Naive B cell (primary cell): Measurements from ENCODE around the gene MED13. TPM values are rescaled to one million over a fixed set of nuclear protein-coding genes. Genes with fewer than 3 reads are reported as not detected.
A peak's percentile ranks its signal among the peaks of the same experiment; 100 is the strongest.
"Not testable (repeated sequence)": the region's sequence is repeated elsewhere in the genome, so short reads cannot be mapped to it uniquely, and the experiment has no call there.

ENCODE experiments used
- ATAC-seq, 2 donors: fragments of 150-1000 bp; cut with Tn5 transposase; 2 replicates each; pipeline ENCODE4 v1.10.0; 2021; ENCODE audit warnings: low read depth in 2 of 2, mild to moderate bottlenecking in 2 of 2, moderate library complexity in 2 of 2
- DNase-seq: peaks from one replicate; pipeline ENCODE4 v3.0.0; 2022
- H3K27ac Mint-ChIP-seq, 6 donors: one replicate each; pipeline ENCODE4 v1.8.0; 2020 to 2022; ENCODE audit warnings: mild to moderate bottlenecking in 6 of 6, mixed read lengths in 6 of 6, moderate library complexity in 5 of 6, inconsistent platforms in 2 of 6
- H3K27me3 Mint-ChIP-seq, 3 donors: one replicate each; pipeline ENCODE4 v1.8.0; 2021 to 2022; ENCODE audit warnings: mixed read lengths in 3 of 3, mild to moderate bottlenecking in 1 of 3
- H3K36me3 Mint-ChIP-seq, 2 donors: one replicate each; pipeline ENCODE4 v1.8.0; 2020 to 2022; ENCODE audit warnings: mixed read lengths in 2 of 2, inconsistent platforms in 1 of 2, mild to moderate bottlenecking in 1 of 2
- H3K4me1 Mint-ChIP-seq, 3 donors: one replicate each; pipeline ENCODE4 v1.8.0; 2020 to 2022; ENCODE audit warnings: mixed read lengths in 3 of 3, inconsistent platforms in 1 of 3, mild to moderate bottlenecking in 1 of 3, moderate library complexity in 1 of 3
- H3K4me3 Mint-ChIP-seq, 8 donors: one replicate each; pipeline ENCODE4 v1.8.0; 2020 to 2022; ENCODE audit warnings: mild to moderate bottlenecking in 8 of 8, mixed read lengths in 8 of 8, moderate library complexity in 8 of 8, inconsistent platforms in 2 of 8
- H3K9me3 Mint-ChIP-seq, 7 donors: one replicate each; pipeline ENCODE4 v1.8.0; 2020 to 2022; ENCODE audit warnings: mixed read lengths in 7 of 7, mild to moderate bottlenecking in 5 of 7, inconsistent platforms in 2 of 7, moderate library complexity in 1 of 7
- polyA plus RNA-seq, 6 donors: library from polyadenylated mRNA; unstranded; fragments of 300-500 nt; fragmentation: Illumina TruSeq; gene quantifications; one replicate each; pipeline ENCODE4 v1.2.3, GENCODE V29; 2021; ENCODE audit warnings: low read depth in 6 of 6

MED13 gene
- polyA plus RNA-seq, 6 donors from 2014 or later: 0.60 to 8.6 (median 4.9) TPM

GRCh38 chr17:62084585-62084984, 19.5 kb upstream of the MED13 start:
- ATAC-seq: no peak
- Mint-ChIP-seq H3K9me3 (no peaks in the 10 kb centered on the region), H3K4me3 (no peak overlapping the region), H3K27ac (no peak overlapping the region), H3K4me1 (peaks cover 0 to 4% (median 2%) of the 10 kb centered on the region in 3 donors), H3K27me3 (peaks cover 0 to 12% (median 8%) of the 10 kb centered on the region in 3 donors), H3K36me3 (no peaks in the 10 kb centered on the region)
- no peak for DNase-seq

- H3K27ac Mint-ChIP-seq: peak overlapping the region in 1 of 6 donors; percentile 18
Observed at GRCh38 chr17:62083651-62084050, 18.6 kb upstream of the MED13 start.

GRCh38 chr17:62080647-62081046, 15.6 kb upstream of the MED13 start:
- Mint-ChIP-seq H3K27ac (no peak overlapping the region), H3K36me3 (no peaks in the 10 kb centered on the region)
- ATAC-seq: no peak

More at GRCh38 chr17:62083651-62084050, 18.6 kb upstream of the MED13 start:
- peaks cover 0 to 16% (median 12%) of the 10 kb centered on the region in 3 donors for H3K27me3 Mint-ChIP-seq
- no peaks in the 10 kb centered on the region for H3K9me3 Mint-ChIP-seq
- no peak overlapping the region for H3K4me3 Mint-ChIP-seq
- no peak for DNase-seq
- H3K4me1 Mint-ChIP-seq: peaks cover 0 to 4% (median 2%) of the 10 kb centered on the region in 3 donors
- H3K36me3 Mint-ChIP-seq: no peaks in the 10 kb centered on the region
- no peak for ATAC-seq

GRCh38 chr17:62078009-62078408, 12.9 kb upstream of the MED13 start:
- peaks cover 8 to 28% (median 21%) of the 10 kb centered on the region in 3 donors for H3K27me3 Mint-ChIP-seq
- no peaks in the 10 kb centered on the region for H3K9me3 Mint-ChIP-seq
- ATAC-seq (no peak), DNase-seq (no peak)
- no peaks in the 10 kb centered on the region for H3K36me3 Mint-ChIP-seq
- H3K4me1 Mint-ChIP-seq: no peaks in the 10 kb centered on the region
- H3K4me3 Mint-ChIP-seq: no peak overlapping the region
- no peak overlapping the region for H3K27ac Mint-ChIP-seq

More at GRCh38 chr17:62080647-62081046, 15.6 kb upstream of the MED13 start:
- DNase-seq: no peak
- H3K4me3 Mint-ChIP-seq: no peak overlapping the region
- H3K4me1 Mint-ChIP-seq: peaks cover 0 to 2% (median 0%) of the 10 kb centered on the region in 3 donors
- H3K9me3 Mint-ChIP-seq: no peaks in the 10 kb centered on the region
- peaks cover 8 to 28% (median 21%) of the 10 kb centered on the region in 3 donors for H3K27me3 Mint-ChIP-seq

GRCh38 chr17:62076864-62077788, 12.0 kb upstream of the MED13 start:
- Mint-ChIP-seq H3K27ac (no peak overlapping the region), H3K36me3 (no peaks in the 10 kb centered on the region), H3K4me1 (no peaks in the 10 kb centered on the region), H3K9me3 (no peaks in the 10 kb centered on the region), H3K4me3 (no peak overlapping the region), H3K27me3 (peaks cover 8 to 28% (median 21%) of the 10 kb centered on the region in 3 donors)
- ATAC-seq (no peak), DNase-seq (no peak)

- Mint-ChIP-seq H3K4me3 (no peak overlapping the region), H3K36me3 (no peaks in the 10 kb centered on the region), H3K4me1 (peaks cover 0 to 4% (median 0%) of the 10 kb centered on the region in 3 donors)
Observed at GRCh38 chr17:62075308-62075815, 10.3 kb upstream of the MED13 start.

GRCh38 chr17:62073993-62074392, 8.9 kb upstream of the MED13 start:
- Mint-ChIP-seq H3K27me3 (peaks cover 6 to 17% (median 8%) of the 10 kb centered on the region in 3 donors), H3K27ac (no peak overlapping the region), H3K4me3 (no peak overlapping the region), H3K36me3 (no peaks in the 10 kb centered on the region), H3K9me3 (no peaks in the 10 kb centered on the region), H3K4me1 (peaks cover 0 to 4% (median 0%) of the 10 kb centered on the region in 3 donors)
- DNase-seq (no peak), ATAC-seq (no peak)

More at GRCh38 chr17:62075308-62075815, 10.3 kb upstream of the MED13 start:
- DNase-seq: no peak
- peaks cover 8 to 28% (median 17%) of the 10 kb centered on the region in 3 donors for H3K27me3 Mint-ChIP-seq
- H3K9me3 Mint-ChIP-seq: no peaks in the 10 kb centered on the region
- no peak overlapping the region for H3K27ac Mint-ChIP-seq
- no peak for ATAC-seq

GRCh38 chr17:62072855-62073254, 7.8 kb upstream of the MED13 start:
- not testable (repeated sequence) for ATAC-seq, DNase-seq, H3K36me3 Mint-ChIP-seq, H3K9me3 Mint-ChIP-seq, H3K27ac Mint-ChIP-seq, H3K4me1 Mint-ChIP-seq, H3K4me3 Mint-ChIP-seq
- H3K27me3 Mint-ChIP-seq: peaks cover 6 to 11% (median 8%) of the 10 kb centered on the region in 3 donors

- no peak for ATAC-seq
Observed at GRCh38 chr17:62070900-62071299, 5.8 kb upstream of the MED13 start.

GRCh38 chr17:62067165-62068145, 2.4 kb upstream of the MED13 start:
- Mint-ChIP-seq H3K36me3 (peaks cover 7 to 11% of the 10 kb centered on the region in 2 donors), H3K27ac (peak overlapping the region in 2 of 6 donors; percentile 35 to 96), H3K9me3 (no peaks in the 10 kb centered on the region)

More at GRCh38 chr17:62070900-62071299, 5.8 kb upstream of the MED13 start:
- no peak for DNase-seq
- H3K36me3 Mint-ChIP-seq: no peaks in the 10 kb centered on the region
- H3K9me3 Mint-ChIP-seq: no peaks in the 10 kb centered on the region
- no peak overlapping the region for H3K4me3 Mint-ChIP-seq
- H3K27me3 Mint-ChIP-seq: peaks cover 0 to 1% (median under 1%) of the 10 kb centered on the region in 3 donors
- no peak overlapping the region for H3K27ac Mint-ChIP-seq
- H3K4me1 Mint-ChIP-seq: peaks cover 4 to 7% (median 5%) of the 10 kb centered on the region in 3 donors

GRCh38 chr17:62065611-62066468, 762 bp upstream of the MED13 start:
- Mint-ChIP-seq H3K4me1 (peaks cover 35 to 38% (median 37%) of the 10 kb centered on the region in 3 donors), H3K9me3 (no peaks in the 10 kb centered on the region), H3K27ac (peak overlapping the region; percentile 96 to 99 (median 98)), H3K27me3 (no peaks in the 10 kb centered on the region), H3K36me3 (peaks cover 8 to 11% of the 10 kb centered on the region in 2 donors), H3K4me3 (peak overlapping the region; percentile 84 to 100 (median 98))
- ATAC-seq (peak; percentile 91 to 93), DNase-seq (peak; percentile 98)

More at GRCh38 chr17:62067165-62068145, 2.4 kb upstream of the MED13 start:
- no peak for ATAC-seq
- H3K4me1 Mint-ChIP-seq: peaks cover 26 to 32% (median 28%) of the 10 kb centered on the region in 3 donors
- no peak for DNase-seq
- peak overlapping the region in 1 of 8 donors; percentile 94 for H3K4me3 Mint-ChIP-seq
- no peaks in the 10 kb centered on the region for H3K27me3 Mint-ChIP-seq
